Neural crest cell (in vitro differentiated cells): ENCODE measurements around the gene MAOB. TPM values are rescaled to one million over a fixed set of nuclear protein-coding genes. Genes with fewer than 3 reads are reported as not detected.

Experiments used
- DNase-seq: peaks from one replicate; pipeline ENCODE4 v3.0.0; 2021; ENCODE audit warnings: low read depth, mixed read lengths, low spot score
- H3K27ac Mint-ChIP-seq: one replicate; pipeline ENCODE4 v1.8.0; 2021; ENCODE audit warnings: mild to moderate bottlenecking, mixed read lengths; ENCODE audit not compliant: unreplicated experiment
- H3K27me3 Mint-ChIP-seq: 2 replicates; pipeline ENCODE4 v1.8.0; 2021; ENCODE audit warnings: low read depth, mild to moderate bottlenecking, mixed read lengths
- H3K36me3 Mint-ChIP-seq: 2 replicates; pipeline ENCODE4 v1.8.0; 2021; ENCODE audit warnings: low read depth, mild to moderate bottlenecking, mixed read lengths
- H3K4me1 Mint-ChIP-seq: 2 replicates; pipeline ENCODE4 v1.8.0; 2021; ENCODE audit warnings: mixed read lengths
- H3K4me3 Mint-ChIP-seq: one replicate; pipeline ENCODE4 v1.8.0; 2021; ENCODE audit warnings: mild to moderate bottlenecking, mixed read lengths
- H3K9me3 Mint-ChIP-seq: 2 replicates; pipeline ENCODE4 v1.8.0; 2021; ENCODE audit warnings: mixed read lengths
- total RNA-seq: library from RNA; stranded (reverse); gene quantifications from 2 replicates; pipeline ENCODE4 v1.2.1, GENCODE V29; 2021
- TF ChIP-seq, protein P1 (sequence below): fragments of 200-600 bp; sonication (generic); conservative IDR thresholded peaks from 2 replicates; pipeline ENCODE4 v1.5.0; 2021; ENCODE audit warnings: antibody characterized with exemption, mild to moderate bottlenecking

The MAOB gene
- total RNA-seq, 1 donor from 2014 or later, result 0.98 TPM

- no peak overlapping the region for H3K4me3 Mint-ChIP-seq
- H3K9me3 Mint-ChIP-seq, result peaks cover 15% of the 10 kb centered on the region
- no peak overlapping the region for H3K27ac Mint-ChIP-seq
- DNase-seq, result no peak
- TF ChIP-seq, protein P1, sequence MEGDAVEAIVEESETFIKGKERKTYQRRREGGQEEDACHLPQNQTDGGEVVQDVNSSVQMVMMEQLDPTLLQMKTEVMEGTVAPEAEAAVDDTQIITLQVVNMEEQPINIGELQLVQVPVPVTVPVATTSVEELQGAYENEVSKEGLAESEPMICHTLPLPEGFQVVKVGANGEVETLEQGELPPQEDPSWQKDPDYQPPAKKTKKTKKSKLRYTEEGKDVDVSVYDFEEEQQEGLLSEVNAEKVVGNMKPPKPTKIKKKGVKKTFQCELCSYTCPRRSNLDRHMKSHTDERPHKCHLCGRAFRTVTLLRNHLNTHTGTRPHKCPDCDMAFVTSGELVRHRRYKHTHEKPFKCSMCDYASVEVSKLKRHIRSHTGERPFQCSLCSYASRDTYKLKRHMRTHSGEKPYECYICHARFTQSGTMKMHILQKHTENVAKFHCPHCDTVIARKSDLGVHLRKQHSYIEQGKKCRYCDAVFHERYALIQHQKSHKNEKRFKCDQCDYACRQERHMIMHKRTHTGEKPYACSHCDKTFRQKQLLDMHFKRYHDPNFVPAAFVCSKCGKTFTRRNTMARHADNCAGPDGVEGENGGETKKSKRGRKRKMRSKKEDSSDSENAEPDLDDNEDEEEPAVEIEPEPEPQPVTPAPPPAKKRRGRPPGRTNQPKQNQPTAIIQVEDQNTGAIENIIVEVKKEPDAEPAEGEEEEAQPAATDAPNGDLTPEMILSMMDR, result no peak
- H3K36me3 Mint-ChIP-seq, result no peaks in the 10 kb centered on the region
- no peaks in the 10 kb centered on the region for H3K27me3 Mint-ChIP-seq
- H3K4me1 Mint-ChIP-seq, result no peaks in the 10 kb centered on the region
These were observed 72.8 kb downstream of the MAOB start for GRCh38 chrX:43809463-43809862.

GRCh38 chrX:43808231-43808630 is 74.0 kb downstream of the MAOB start:
- no peak overlapping the region for H3K4me3 Mint-ChIP-seq
- no peak overlapping the region for H3K27ac Mint-ChIP-seq
- no peaks in the 10 kb centered on the region for H3K4me1 Mint-ChIP-seq
- H3K36me3 Mint-ChIP-seq, result no peaks in the 10 kb centered on the region
- H3K9me3 Mint-ChIP-seq, result peaks cover 13% of the 10 kb centered on the region
- no peak for DNase-seq
- TF ChIP-seq, protein P1, result no peak
- no peaks in the 10 kb centered on the region for H3K27me3 Mint-ChIP-seq

GRCh38 chrX:43805579-43805978 is 76.7 kb downstream of the MAOB start:
- TF ChIP-seq, protein P1, result no peak
- H3K27ac Mint-ChIP-seq, result no peak overlapping the region
- H3K36me3 Mint-ChIP-seq, result no peaks in the 10 kb centered on the region
- no peak for DNase-seq
- H3K9me3 Mint-ChIP-seq, result peaks cover 11% of the 10 kb centered on the region
- H3K4me3 Mint-ChIP-seq, result no peak overlapping the region
- H3K27me3 Mint-ChIP-seq, result no peaks in the 10 kb centered on the region
- H3K4me1 Mint-ChIP-seq, result no peaks in the 10 kb centered on the region

DNA sequence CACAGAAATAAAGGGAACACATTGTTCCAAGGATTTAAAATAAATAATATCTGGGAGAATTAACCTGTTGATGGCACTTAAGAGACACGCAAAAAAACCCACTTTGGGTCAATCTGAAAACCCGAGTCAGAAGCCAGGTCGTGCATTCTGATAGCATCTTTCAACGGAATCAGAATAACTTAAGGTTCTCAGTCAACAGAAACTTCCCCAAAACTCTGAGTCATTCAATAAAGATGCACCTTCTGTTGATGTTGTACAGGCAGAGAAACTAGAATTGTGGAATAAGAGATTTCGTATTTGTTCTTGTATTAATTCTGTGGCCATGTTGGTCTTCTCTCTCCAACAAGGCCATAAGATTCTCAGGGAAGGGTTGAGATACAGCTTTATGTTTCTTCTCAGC is 78.2 kb downstream of the MAOB start:
- DNase-seq, result no peak
- H3K9me3 Mint-ChIP-seq, result peaks cover 8% of the 10 kb centered on the region
- H3K4me1 Mint-ChIP-seq, result no peaks in the 10 kb centered on the region
- TF ChIP-seq, protein P1, result no peak
- H3K27ac Mint-ChIP-seq, result no peak overlapping the region
- H3K36me3 Mint-ChIP-seq, result no peaks in the 10 kb centered on the region
- no peaks in the 10 kb centered on the region for H3K27me3 Mint-ChIP-seq
- no peak overlapping the region for H3K4me3 Mint-ChIP-seq

DNA sequence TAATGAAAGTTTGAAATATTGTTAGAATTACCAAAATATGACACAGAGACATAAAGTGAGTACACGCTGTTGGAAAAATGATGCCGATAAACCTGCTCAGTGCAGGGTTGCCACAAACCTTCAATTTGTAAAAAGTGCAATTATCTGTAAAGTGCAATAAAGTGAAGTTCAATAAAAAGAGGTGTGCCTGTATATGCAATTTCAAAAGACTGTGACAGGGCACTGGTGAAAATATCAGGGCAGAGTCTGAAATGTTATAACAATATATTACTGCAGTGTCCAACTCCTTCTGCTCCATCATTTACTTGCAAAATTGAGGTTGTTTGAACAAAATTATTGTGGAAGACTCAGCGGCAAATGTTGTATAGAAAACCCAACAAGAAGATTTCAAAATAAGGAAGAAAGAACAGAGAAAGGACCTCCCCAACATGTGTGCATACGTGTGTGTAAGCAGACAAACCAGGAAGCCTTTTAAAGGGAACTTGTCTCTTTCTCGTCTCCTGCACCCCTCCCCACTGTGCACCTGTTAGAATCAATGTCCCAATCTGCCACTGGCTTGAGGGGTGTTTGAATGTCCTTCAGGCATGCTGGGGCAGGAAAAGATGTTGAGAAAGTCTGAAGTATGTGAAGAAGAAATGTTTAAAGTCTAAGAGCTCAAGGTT is 96.2 kb downstream of the MAOB start:
- no peak for DNase-seq
- H3K27ac Mint-ChIP-seq, result no peak overlapping the region
- no peaks in the 10 kb centered on the region for H3K27me3 Mint-ChIP-seq
- no peaks in the 10 kb centered on the region for H3K4me1 Mint-ChIP-seq
- peaks cover 15% of the 10 kb centered on the region for H3K9me3 Mint-ChIP-seq
- H3K36me3 Mint-ChIP-seq, result no peaks in the 10 kb centered on the region
- TF ChIP-seq, protein P1, result no peak
- H3K4me3 Mint-ChIP-seq, result no peak overlapping the region
